Measurements from ENCODE around the gene SSH2. TPM values are rescaled to one million over a fixed set of nuclear protein-coding genes. Genes with fewer than 3 reads are reported as not detected.
A peak's percentile ranks its signal among the peaks of the same experiment; 100 is the strongest.

The SSH2 gene
- total and polyA plus RNA-seq, 2 of the 13 experiments (the other 11 are each of a cell fraction or from before 2014, with no cell fraction given): 6.0 to 6.4 TPM

DNA sequence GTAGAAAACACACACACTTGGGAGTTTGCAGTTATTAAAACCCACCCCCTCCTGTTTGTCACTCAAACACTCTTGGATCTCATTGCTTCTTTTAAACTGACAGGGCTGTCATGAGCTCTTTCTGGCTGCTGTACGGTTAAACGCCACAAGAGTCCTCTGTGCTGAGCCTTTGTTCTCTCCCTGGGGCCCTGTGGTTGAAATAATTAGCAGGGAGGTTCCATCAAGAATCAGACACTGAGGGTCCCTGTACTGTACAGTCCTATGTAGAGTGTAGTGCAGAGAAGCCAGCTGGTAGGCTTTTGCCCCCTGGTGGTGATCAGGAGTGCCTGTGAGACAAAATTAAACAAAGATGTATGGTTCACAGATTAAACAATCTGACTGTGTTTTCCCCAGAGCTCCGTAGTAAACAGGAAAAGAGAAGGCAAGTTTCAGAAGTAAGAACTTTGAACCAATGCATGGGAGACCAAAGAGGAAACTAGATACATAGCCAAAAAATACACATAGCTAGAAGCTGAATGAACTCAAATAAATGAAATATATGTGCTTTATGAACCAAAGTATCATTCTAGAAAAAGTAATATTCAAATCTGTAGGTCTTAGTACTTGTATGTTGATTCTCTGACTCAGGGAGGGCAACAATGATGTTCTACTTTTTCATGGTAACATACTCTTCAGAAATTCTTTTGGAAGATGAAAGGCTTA is 1.4 kb upstream of the SSH2 start (continued):
- TF ChIP-seq ZNF281 (CRISPR knock-in tag; IDR thresholded peaks at IDR 0.05; ENCODE audit: borderline replicate concordance) (no peak), HMGA1 (CRISPR knock-in tag; conservative IDR thresholded peaks at IDR 0.05) (no peak), ZSCAN25 (CRISPR knock-in tag; IDR thresholded peaks at IDR 0.05) (no peak), NFYC (CRISPR knock-in tag; IDR thresholded peaks at IDR 0.05) (no peak), ZNF773 (CRISPR knock-in tag; IDR thresholded peaks at IDR 0.05; ENCODE audit: borderline replicate concordance) (no peak), ZNF614 (CRISPR knock-in tag; IDR thresholded peaks at IDR 0.05; ENCODE audit: borderline replicate concordance) (0 out of 2 replicates have a peak, but pooled peaks have one; percentile 25), ZMAT3 (CRISPR knock-in tag; conservative IDR thresholded peaks at IDR 0.05) (0 out of 2 replicates have a peak, but pooled peaks have one; percentile 34), BRD4 (CRISPR knock-in tag; IDR thresholded peaks at IDR 0.05) (no peak), FOXA1 (IDR thresholded peaks at IDR 0.05) (no peak), FOXA1 (CRISPR knock-in tag; IDR thresholded peaks at IDR 0.05) (0 out of 2 replicates have a peak, but pooled peaks have one; percentile 31), TBP (CRISPR knock-in tag; IDR thresholded peaks at IDR 0.05) (no peak), ZSCAN30 (CRISPR knock-in tag; IDR thresholded peaks at IDR 0.05) (no peak), PTBP1 (IDR thresholded peaks at IDR 0.05; ENCODE audit: low read depth, low read length, poor library complexity, severe bottlenecking) (no peak), PAWR (CRISPR knock-in tag; IDR thresholded peaks at IDR 0.05; ENCODE audit: borderline replicate concordance) (no peak), ZNF317 (CRISPR knock-in tag; IDR thresholded peaks at IDR 0.05) (peak; percentile 40; the same call in 1 of the 2 replicates), ZNF703 (CRISPR knock-in tag; IDR thresholded peaks at IDR 0.05; ENCODE audit: borderline replicate concordance) (no peak), ZNF724P (CRISPR knock-in tag; IDR thresholded peaks at IDR 0.05; ENCODE audit: borderline replicate concordance) (no peak), NFE2L2 (IDR thresholded peaks at IDR 0.05; ENCODE audit: low read length) (no peak), RFXAP (CRISPR knock-in tag; IDR thresholded peaks at IDR 0.05; ENCODE audit: borderline replicate concordance) (no peak), SP5 (CRISPR knock-in tag; IDR thresholded peaks at IDR 0.05; ENCODE audit: borderline replicate concordance, low read depth) (no peak), HNF1B (CRISPR knock-in tag; IDR thresholded peaks at IDR 0.05) (0 out of 2 replicates have a peak, but pooled peaks have one; percentile 18), ZNF768 (CRISPR knock-in tag; IDR thresholded peaks at IDR 0.05) (no peak)
- TF ChIP-seq, protein P1, sequence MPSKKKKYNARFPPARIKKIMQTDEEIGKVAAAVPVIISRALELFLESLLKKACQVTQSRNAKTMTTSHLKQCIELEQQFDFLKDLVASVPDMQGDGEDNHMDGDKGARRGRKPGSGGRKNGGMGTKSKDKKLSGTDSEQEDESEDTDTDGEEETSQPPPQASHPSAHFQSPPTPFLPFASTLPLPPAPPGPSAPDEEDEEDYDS (CRISPR knock-in tag; IDR thresholded peaks at IDR 0.05): peak; percentile 45; the same call in 1 of the 2 replicates
- TF ChIP-seq, protein P2, sequence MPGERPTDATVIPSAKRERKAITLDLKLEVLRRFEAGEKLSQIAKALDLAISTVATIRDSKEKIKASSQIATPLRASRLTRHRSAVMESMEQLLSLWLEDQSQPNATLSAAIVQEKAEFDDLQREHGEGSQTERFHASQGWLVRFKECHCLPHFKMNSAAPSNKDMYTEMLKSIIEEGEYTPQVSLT (CRISPR knock-in tag; IDR thresholded peaks at IDR 0.05; ENCODE audit: borderline replicate concordance, low read depth): no peak
- TF ChIP-seq, protein P3, sequence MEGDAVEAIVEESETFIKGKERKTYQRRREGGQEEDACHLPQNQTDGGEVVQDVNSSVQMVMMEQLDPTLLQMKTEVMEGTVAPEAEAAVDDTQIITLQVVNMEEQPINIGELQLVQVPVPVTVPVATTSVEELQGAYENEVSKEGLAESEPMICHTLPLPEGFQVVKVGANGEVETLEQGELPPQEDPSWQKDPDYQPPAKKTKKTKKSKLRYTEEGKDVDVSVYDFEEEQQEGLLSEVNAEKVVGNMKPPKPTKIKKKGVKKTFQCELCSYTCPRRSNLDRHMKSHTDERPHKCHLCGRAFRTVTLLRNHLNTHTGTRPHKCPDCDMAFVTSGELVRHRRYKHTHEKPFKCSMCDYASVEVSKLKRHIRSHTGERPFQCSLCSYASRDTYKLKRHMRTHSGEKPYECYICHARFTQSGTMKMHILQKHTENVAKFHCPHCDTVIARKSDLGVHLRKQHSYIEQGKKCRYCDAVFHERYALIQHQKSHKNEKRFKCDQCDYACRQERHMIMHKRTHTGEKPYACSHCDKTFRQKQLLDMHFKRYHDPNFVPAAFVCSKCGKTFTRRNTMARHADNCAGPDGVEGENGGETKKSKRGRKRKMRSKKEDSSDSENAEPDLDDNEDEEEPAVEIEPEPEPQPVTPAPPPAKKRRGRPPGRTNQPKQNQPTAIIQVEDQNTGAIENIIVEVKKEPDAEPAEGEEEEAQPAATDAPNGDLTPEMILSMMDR (CRISPR knock-in tag; IDR thresholded peaks at IDR 0.05): peak; percentile 88

All from HepG2 (cell line).